Osteoblast (primary cell): ENCODE measurements around the gene NOXO1. TPM values are rescaled to one million over a fixed set of nuclear protein-coding genes. Genes with fewer than 3 reads are reported as not detected.

ENCODE experiments used
- small RNA-seq: library from RNA; depleted of rRNA; stranded (forward); fragments of <200 nt; gene quantifications from one replicate; pipeline ENCODE3, GENCODE V24; 2012
- total RNA-seq: library from RNA; depleted of rRNA; stranded (reverse); fragments of >200 nt; gene quantifications from 2 replicates; pipeline ENCODE4 v1.2.3, GENCODE V29; 2012

NOXO1 gene
- total RNA-seq, 1 donor: under 0.01 TPM

Small RNAs within 50 kb of the gene (small RNA-seq; reads per million reads assigned to genes)
- gene AC005363.2 (not detected), gene RN7SL219P (not detected), gene SNORA10 (not detected), gene SNORA64 (not detected)

Other genes starting within 250 kb of the NOXO1 start
- 49.2 and 55.4 TPM in 2 replicates for gene NME3, start 209.9 kb downstream of the NOXO1 start, total RNA-seq
- gene EME2, start 208.7 kb downstream of the NOXO1 start, total RNA-seq: 10.0 and 16.3 TPM in 2 replicates
- gene MRPS34, start 208.3 kb downstream of the NOXO1 start, total RNA-seq: 40.5 and 47.1 TPM in 2 replicates
- gene SPSB3, start 198.9 kb downstream of the NOXO1 start, total RNA-seq: 33.6 and 42.3 TPM in 2 replicates
- 45.4 and 56.1 TPM in 2 replicates for gene NUBP2, start 198.5 kb downstream of the NOXO1 start, total RNA-seq
- gene IGFALS, start 187.8 kb downstream of the NOXO1 start, total RNA-seq: not detected in 2 replicates
- gene HAGH, start 154.6 kb downstream of the NOXO1 start, total RNA-seq: 28.9 and 32.9 TPM in 2 replicates
- 63.1 and 72.7 TPM in 2 replicates for gene FAHD1, start 154.3 kb downstream of the NOXO1 start, total RNA-seq
- gene MEIOB, start 109.3 kb downstream of the NOXO1 start, total RNA-seq: not detected in 2 replicates
- gene HS3ST6, start 63.1 kb downstream of the NOXO1 start, total RNA-seq: not detected in 2 replicates
- 16.2 and 18.1 TPM in 2 replicates for gene MSRB1, start 38.3 kb downstream of the NOXO1 start, total RNA-seq
- not detected in 2 replicates for gene RPL3L, start 26.8 kb downstream of the NOXO1 start, total RNA-seq
- gene NDUFB10, start 21.9 kb downstream of the NOXO1 start, total RNA-seq: 82.8 and 109 TPM in 2 replicates
- gene RPS2, start 16.6 kb downstream of the NOXO1 start, total RNA-seq: 1,815 and 2,359 TPM in 2 replicates
- 0.36 TPM in 1 of 2 replicates, not detected in the other for gene RNF151, start 14.6 kb downstream of the NOXO1 start, total RNA-seq
- gene TBL3, start 9.4 kb downstream of the NOXO1 start, total RNA-seq: 22.4 and 26.1 TPM in 2 replicates
- 8.7 and 12.1 TPM in 2 replicates for gene GFER, start 2.7 kb upstream of the NOXO1 start, total RNA-seq
- under 0.01 and 0.59 TPM in 2 replicates for gene SYNGR3, start 8.5 kb upstream of the NOXO1 start, total RNA-seq
- 17.7 and 21.0 TPM in 2 replicates for gene ZNF598, start 28.4 kb upstream of the NOXO1 start, total RNA-seq
- not detected in 2 replicates for gene NPW, start 38.3 kb upstream of the NOXO1 start, total RNA-seq
- gene NHERF2, start 45.4 kb upstream of the NOXO1 start, total RNA-seq: 26.8 and 33.7 TPM in 2 replicates
- gene NTHL1, start 66.4 kb upstream of the NOXO1 start, total RNA-seq: 22.8 and 24.8 TPM in 2 replicates
- gene TSC2, start 66.5 kb upstream of the NOXO1 start, total RNA-seq: 73.1 and 78.9 TPM in 2 replicates
- 139 and 180 TPM in 2 replicates for gene PKD1, start 154.4 kb upstream of the NOXO1 start, total RNA-seq
- gene RAB26, start 167.2 kb upstream of the NOXO1 start, total RNA-seq: 0.36 and 0.59 TPM in 2 replicates
- gene TRAF7, start 174.3 kb upstream of the NOXO1 start, total RNA-seq: 49.5 and 56.1 TPM in 2 replicates
- not detected in 2 replicates for gene CASKIN1, start 215.1 kb upstream of the NOXO1 start, total RNA-seq
- gene MLST8, start 224.0 kb upstream of the NOXO1 start, total RNA-seq: 30.8 and 44.2 TPM in 2 replicates
- 1.5 and 2.5 TPM in 2 replicates for gene BRICD5, start 229.4 kb upstream of the NOXO1 start, total RNA-seq
- gene PGP, start 233.4 kb upstream of the NOXO1 start, total RNA-seq: 14.1 and 14.4 TPM in 2 replicates
- gene E4F1, start 242.1 kb upstream of the NOXO1 start, total RNA-seq: 30.9 and 31.5 TPM in 2 replicates